ENCODE data around the gene DLG2.
"Not testable (repeated sequence)": the region's sequence is repeated elsewhere in the genome, so short reads cannot be mapped to it uniquely, and the experiment has no call there.

The DLG2 gene

GRCh38 chr11:85301895-85302678, 325.1 kb downstream of the DLG2 start:
- DNase-seq, result no peak

DNA sequence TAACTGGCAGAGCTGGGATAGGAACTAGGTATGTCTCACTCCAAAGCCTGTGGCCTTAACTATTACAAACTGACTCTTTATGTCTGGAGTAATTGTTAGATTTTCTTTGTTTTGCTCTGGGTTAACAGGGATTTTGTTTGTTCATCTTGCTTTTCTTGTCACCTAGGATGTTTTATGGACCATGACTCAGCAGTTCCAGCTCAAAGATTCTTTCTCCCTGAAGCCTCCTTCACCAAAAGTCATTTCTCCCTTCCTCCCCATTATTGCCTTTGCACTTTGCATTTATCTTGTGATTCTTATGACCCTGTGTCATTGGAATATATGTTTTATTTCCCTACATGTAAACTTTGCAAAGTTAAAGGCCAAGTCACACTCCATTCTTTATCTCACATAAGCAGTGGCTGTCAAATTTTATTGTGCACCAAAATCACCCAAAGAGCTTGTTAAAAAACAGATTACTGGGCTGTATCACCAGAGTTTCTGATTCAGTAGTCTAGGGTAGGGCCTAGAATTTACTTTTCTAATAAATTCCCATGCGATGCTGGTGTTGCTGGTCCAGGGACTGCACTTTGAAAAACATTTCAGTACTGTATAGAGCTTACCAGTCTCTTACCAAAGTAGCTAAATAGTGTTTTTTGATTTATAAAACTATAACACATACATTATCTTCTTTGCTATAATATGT, 327.7 kb downstream of the DLG2 start:
- DNase-seq, result no peak

GRCh38 chr11:85295694-85296271, 331.4 kb downstream of the DLG2 start:
- no peak for DNase-seq

DNA sequence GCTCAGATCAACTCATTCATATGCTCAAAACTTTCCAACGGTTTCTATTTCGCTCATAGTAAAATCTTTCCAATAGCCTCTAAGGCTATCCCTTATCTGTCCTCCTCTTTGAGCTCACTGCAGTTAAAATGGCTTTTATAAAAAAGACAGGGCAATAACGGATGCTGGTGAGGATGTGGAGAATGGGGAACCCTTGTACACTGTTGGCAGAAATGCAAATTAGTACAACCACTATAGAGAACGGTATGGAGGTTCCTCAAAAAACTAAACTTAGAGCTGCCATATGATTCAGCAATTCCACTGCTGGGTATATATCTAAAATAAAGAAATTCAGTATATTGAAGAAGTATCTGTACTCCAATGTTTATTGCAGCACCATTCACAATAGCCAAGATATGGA, 345.6 kb downstream of the DLG2 start:
- DNase-seq, result no peak

DNA sequence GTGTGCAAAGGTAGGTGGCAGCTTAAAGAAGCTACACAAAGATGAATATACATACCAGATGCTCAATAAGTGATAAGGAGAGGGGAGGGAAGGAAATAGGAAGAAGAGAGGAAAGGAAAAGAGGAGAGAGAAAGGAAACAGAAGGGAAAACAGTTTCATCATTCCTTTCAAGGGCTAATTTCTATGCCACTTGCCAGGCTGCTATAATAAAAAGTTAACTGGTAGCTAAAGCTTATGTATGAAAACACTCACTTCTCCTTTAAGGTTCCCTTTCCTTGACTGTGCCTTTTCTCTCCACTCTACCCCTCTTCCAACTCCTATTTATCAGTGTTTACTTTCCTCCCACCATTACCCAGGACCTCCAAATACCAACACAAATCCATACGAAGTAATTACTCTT, 347.9 kb downstream of the DLG2 start:
- DNase-seq, result no peak

- no peak for DNase-seq
Observed at GRCh38 chr11:85277693-85278092, 349.5 kb downstream of the DLG2 start.

DNA sequence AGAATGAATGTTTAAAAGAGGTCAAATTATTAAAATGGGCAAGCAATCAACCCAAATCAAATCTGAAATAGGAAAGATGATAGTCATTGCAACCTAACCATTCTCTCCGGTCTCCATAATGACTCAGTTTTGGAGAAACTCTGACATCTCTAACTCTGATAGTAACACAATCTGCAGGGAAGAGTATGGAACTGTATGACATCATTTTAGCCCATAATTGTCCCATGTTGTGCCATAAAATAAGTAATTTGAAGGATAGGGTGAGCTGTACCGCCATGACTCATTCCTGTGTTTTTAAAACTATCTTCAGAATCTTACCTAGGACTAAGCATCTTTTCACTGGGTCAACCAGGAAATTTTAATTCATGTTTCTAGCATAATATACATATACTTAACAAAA, 350.8 kb downstream of the DLG2 start:
- DNase-seq, result no peak

- not testable (repeated sequence) for DNase-seq
Observed at GRCh38 chr11:85270315-85270714, 356.8 kb downstream of the DLG2 start.

GRCh38 chr11:85269109-85269508, 358.0 kb downstream of the DLG2 start:
- DNase-seq, result no peak

- DNase-seq, result no peak
Observed at GRCh38 chr11:85266646-85267045, 360.5 kb downstream of the DLG2 start.

DNA sequence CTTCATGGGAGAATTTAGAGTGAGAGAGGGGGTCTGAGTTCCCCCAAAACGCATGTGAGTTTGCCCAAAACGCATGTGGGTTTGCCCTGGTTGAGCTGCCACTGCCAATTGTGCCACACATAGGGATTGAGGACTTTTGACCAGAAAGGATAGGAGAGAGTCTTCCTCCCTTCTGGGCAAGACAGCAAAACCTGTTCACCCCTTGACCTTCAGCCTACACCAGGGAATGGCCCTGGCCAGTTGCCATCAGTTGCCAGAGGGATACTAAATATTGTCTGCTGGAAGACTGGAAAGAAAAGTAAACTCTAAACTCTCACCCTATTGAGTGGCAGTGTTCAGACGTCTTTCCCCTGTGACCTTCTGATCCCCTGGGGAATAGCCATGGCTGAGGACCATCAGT, 363.8 kb downstream of the DLG2 start:
- DNase-seq, result no peak

DNA sequence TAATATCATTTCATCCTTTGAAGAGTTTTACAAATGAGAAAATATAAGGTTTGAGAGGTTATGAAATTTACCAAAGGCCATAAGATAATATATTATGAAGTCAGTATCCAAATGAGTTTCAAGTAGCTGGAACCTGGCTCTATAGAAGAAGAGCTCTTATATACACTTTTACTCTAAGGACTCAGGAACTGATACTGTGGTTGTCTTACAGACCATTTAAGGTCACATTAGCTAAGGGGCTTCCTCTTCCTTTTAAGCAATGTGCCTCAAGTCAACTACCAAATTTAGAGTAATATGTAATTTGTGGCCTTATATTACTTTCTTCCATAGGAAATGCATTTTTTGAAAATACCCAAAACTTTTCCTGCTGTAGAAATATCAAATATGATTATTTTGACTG, 369.3 kb downstream of the DLG2 start:
- no peak for DNase-seq

DNA sequence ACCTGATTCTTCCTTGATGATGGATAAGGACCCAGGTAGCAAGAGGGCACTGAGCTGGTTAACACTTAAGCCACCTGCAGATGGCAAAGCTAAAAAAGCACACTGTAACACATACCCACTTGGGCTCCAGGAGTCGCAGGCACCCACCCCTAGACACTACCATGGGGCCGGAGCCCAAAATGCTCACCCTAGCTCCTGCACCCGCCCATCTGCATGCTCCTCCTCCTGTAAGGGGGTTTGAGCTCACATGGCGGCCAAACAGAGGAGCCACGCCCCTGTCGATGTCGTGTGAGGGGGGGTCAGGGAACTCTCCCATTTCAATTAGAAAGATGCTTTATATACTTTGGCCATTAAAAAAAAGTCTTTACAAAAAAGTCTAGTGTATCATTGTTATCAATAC, 370.7 kb downstream of the DLG2 start:
- no peak for DNase-seq

- DNase-seq, result no peak
Observed at GRCh38 chr11:85249482-85249881, 377.7 kb downstream of the DLG2 start.

- no peak for DNase-seq
Observed at GRCh38 chr11:85247797-85248196, 379.3 kb downstream of the DLG2 start.

GRCh38 chr11:85238906-85239305, 388.2 kb downstream of the DLG2 start:
- no peak for DNase-seq

DNA sequence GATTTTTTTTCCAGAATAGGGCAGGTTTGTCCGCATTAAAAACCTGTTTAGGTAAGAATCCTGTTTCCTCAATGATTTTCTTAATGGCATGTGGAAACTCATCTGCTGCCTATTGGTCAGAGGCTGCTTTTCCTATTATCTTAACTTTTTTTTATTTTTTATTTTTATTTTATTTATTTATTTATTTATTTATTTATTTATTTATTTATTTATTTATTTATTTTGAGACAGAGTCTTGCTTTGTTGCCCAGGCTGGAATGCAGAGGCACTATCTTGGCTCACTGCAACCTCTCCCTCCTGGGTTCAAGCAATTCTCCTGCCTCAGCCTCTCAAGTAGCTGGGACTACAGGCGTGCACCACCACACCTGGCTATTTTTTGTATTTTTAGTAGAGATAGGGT, 389.1 kb downstream of the DLG2 start:
- not testable (repeated sequence) for DNase-seq

DNA sequence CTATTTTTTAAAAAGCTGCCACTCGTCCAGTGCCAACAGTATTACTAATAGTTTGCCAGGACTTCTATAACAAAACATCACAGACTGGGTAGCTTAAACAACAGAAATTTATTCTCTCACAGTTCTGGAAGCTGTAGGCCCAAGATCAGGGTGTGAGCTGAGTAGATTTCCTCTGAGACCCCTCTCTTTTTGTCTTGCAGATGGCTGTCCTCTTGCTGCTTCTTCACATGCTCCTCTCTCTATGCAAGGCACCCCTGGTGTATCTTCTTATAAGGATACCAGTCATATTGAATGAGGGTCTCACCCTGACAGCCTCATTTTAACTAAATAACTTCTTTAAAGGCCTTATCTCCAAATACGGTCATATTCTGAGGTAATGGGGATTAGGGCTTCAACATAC, 390.9 kb downstream of the DLG2 start:
- DNase-seq, result no peak

DNA sequence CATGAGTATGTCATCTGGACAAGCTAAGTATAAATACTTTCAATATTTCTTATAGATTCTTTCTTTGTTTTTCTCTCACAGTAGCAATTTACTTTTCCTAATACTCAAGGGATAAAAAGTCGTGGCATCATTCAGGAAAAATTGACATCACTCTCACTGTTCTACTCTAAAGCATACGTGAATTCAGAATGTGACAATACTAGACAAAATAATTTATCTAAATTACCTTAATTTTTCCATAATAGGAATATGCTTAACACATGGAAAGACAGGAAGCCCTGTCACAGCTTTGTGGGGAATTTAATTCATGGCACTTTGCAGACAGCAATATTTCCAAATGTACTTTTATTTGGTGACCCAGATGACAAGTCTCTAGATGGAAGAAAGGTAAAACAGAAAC, 394.6 kb downstream of the DLG2 start:
- no peak for DNase-seq

GRCh38 chr11:85231588-85231987, 395.6 kb downstream of the DLG2 start:
- DNase-seq, result no peak

GRCh38 chr11:85229723-85230122, 397.4 kb downstream of the DLG2 start:
- not testable (repeated sequence) for DNase-seq

GRCh38 chr11:85196968-85197367, 430.2 kb downstream of the DLG2 start:
- no peak for DNase-seq

DNA sequence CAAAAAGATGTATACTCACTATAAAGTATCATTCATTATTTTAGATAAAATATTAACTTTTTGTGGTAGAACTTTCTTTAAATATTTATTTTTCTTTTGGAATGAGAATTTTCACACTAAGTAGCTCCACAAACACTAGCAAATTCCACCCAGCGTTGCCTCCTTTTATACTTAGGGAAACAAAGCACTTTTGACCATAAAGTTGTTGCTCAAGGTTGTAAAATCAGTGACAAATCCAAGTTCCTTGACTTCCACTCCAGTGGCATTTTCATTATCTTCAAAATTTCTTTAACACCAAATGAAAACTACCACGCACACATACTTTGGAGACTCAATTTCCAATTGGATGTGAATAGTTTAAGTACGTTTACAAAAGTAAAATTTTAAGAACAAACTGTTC, 431.2 kb downstream of the DLG2 start:
- DNase-seq, result no peak

GRCh38 chr11:85187992-85188391, 439.2 kb downstream of the DLG2 start:
- DNase-seq, result no peak

All from NK-92 treated with Interleukin-12 subunit alpha and Interleukin-12 subunit beta, amount 100 ng/mL, for 24 hours (cell line).